LHCN-M2 (cell line): ENCODE data around the gene RBM5. TPM values are rescaled to one million over a fixed set of nuclear protein-coding genes. Genes with fewer than 3 reads are reported as not detected.

ENCODE experiments used
- DNase-seq: peaks from one replicate; pipeline ENCODE4 v3.0.0-alpha.2; 2012; ENCODE audit warnings: low read depth
- total RNA-seq: library from RNA; depleted of rRNA; stranded (reverse); fragments of >200 nt; gene quantifications from 2 replicates; pipeline ENCODE4 v1.2.3, GENCODE V29; 2014

The RBM5 gene
- total RNA-seq, 1 experiment from 2014 or later = 100 TPM

DNA sequence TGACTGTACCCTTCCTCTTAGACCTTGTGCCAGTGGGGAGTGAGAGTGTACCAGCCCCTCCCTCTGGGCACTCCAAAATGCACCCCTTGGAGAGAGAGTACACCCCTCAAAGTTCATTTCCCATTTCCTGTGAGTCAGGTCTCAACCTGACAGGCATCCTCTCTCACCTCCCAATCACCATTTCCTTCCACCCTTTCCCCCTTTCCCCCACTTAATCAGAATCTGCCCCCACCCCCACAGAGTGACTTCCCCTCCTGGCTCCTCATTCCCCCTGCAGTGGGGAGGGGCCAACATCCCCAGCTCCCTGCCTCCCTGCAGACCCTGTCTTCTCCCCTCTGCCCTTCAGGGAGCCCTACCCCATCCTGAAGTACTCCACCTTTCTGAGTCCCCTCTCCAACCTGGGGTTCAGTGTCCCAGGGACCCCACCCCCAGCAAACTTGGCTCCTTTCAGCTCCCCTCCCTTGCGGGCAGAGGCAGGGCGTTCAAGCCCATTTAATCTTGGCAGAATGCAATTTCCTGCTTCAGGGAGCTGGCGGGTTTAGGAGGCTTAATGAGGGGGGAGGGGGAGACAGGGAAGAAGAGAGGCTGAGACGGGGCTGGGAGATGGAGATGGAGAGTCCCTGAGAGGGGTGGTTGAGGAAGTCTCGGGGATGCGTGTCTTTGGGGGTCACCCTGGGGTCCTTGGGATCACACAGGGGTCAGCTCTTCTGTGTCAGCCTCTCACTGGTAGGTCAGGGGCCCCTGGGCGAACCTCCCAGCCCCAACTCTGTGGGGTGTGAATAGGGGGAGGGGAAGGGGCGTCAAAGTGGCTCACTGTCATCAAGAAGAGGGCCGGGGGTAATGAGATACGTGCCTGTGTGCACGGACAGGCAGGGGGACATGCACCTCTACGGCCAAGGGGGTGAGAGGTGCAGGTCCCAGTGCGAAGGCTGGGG is 49.8 kb downstream of the RBM5 start:
- no peak for DNase-seq

DNA sequence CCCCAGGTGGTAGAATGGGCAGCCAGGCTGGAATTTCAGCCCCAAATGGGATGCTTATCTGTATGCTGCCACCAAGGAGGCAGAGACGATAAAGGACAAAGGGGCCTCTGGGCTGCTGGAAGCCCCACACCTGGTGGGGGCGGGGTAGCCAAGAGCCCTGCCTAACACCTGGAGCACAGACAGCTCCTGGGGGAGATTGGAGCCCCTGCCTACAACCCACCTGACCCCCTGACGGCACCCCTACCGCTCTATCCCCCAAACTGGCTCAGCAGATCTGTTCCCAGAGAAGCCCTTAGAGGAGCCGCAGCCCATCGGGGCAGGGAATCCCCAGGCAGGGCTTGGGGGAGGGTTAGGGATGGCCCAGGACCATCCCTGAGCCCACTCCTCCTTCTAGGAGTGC is 50.6 kb downstream of the RBM5 start:
- no peak for DNase-seq

DNA sequence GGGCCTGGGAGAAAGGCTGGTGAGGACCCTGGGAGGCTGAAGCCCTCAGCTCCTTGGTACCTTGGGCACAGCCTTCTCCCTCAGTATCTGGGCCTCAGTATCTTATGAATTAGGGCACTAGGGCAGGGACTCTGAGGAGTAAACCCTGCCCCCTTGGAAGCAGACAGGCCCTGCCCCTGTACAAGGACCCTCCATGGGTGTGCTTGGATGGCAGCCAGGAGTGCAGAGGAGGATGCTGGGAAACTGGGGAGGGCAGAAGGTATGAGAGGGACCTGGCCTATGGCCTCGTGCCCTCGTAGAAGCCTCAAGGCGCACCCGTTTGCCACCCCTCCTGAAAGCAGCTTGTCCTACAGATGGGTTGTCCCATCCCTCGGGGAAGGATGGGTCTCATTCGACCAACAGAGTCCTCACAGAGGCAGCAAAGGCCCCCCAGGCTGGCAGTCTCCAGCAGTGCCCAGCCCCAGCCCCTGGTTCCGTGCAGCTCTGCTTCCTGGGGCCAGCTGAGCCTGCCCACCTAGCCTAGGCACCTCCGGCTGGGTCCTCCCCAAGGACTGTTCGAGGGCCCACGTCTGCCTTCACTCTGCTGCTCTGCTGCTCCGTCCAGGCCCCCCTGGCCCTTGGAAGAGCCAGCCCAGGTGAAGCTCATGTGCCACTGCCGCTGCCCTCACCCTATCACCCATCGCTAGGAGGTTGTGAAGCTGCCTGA is 51.2 kb downstream of the RBM5 start:
- DNase-seq = no peak

DNA sequence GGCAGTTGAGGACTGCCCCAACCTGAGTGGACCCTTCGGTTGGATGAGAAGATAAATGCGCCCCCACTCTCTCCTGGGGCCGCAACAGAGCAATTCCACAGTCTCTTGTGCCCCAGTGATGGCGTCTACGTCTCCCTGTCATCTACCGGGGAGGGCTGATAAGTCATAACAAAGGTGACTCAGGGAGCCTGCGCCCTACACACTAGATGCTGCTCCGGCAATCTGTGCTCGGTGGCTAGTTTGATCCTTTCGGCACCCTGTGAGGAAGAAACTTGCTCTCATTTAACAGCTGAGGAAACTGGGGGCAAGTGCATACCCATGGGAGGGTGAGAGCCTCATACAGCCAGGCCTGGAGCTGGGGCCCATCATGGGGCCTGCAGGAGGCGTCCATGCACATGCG is 52.3 kb downstream of the RBM5 start:
- DNase-seq = no peak

DNA sequence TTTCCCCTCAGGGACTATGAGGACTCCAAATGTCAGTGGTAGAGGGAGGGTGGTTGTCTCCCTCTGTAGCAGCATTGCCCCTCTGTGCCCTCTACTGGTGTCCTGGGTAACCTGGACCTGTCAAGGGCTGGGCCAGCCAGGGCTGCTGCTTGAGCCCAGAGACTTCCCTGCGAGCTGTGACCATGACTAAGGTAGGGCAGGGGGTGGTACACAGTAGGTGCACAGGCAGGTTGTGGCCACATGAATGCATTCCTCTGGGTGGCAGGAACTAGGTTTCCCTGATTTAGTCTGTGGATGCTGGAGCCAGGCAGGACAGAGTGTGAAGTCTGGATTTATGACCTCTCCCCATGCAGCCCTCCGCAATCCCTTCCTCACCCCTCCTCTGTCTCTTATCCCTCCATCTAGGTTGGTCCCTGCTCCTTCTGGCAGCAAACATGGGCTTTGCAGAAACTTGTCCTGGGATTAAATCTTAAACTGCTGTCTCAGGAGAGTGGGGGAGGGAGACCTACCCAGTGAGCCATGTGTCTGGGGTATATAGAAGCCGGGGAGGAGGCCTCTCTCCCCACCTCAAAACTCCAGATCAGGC is 57.7 kb downstream of the RBM5 start:
- no peak for DNase-seq

DNA sequence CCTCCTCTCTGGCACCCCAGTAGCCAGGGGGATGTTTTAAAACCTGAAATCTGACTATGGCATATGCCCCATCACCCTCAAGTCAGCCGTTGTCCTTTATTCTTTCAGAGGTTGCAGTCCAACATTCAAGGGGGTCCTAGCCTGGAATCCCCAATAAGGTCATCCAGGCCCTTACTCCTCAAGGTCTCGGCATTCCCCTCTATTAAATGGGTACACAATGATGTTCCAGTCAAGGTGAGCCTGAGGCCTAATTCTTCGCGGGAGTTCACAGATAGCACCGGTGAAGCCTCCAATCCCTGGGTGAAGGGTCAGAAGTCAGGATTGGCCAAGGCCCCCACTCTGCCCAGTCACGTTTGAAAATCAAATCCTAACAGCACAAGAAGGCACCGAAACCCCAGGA is 58.3 kb downstream of the RBM5 start:
- no peak for DNase-seq

DNA sequence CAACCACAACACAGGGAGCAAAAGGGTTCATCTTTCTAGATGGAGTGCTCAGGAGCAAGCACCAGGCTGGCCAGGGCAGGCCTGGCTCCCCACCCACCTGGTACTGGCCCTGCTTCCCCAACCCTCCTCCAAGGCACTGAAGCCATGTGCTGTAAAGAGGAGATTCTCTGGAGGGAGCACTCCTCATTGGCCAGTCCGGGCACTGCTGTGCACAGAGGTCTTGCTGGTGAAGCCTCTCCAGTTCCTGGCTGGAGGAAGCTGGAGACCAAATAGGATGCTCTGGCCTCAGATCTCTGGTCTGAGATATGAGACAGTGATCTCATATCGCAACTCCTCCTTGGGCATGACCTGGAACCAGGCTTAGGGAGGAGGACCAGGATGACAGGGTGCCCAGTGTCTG is 58.7 kb downstream of the RBM5 start:
- DNase-seq = no peak

DNA sequence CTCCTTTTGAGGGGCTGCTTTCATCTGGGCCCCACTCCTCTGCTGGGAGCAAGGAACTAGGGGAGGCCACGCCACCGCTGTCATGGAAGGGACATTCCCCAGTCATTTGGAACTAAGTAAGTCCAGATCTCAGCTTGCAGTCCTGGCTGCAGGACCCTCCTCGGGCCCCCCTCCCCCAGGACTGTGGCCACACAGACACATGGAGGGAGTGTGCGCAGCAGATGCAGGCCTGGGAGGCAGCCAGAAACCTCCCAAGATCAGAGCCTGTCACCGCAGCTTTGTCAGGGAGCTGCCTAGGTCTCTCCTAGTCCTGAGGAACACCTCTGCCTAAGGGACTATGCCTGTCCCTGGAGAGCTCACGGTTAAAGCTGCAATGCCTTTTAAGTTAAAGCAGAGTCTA is 59.1 kb downstream of the RBM5 start:
- DNase-seq = no peak

DNA sequence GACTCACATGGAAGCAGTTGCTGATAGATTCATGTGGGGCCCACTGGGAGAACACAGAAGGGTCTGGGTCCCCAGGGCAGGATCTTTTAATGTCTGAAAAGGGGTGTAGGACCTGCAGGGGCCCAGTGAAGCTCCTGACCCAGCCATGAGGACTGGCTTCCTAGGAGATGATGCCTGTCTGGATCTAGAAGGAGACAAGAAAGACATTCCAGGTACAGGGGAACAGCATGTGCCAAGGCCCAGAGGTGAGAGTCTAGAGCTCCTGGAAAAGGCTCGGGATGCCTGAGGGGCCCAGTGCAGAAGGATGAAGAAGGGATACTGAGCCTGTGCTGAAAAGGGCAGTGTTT is 61.7 kb downstream of the RBM5 start:
- DNase-seq = no peak

DNA sequence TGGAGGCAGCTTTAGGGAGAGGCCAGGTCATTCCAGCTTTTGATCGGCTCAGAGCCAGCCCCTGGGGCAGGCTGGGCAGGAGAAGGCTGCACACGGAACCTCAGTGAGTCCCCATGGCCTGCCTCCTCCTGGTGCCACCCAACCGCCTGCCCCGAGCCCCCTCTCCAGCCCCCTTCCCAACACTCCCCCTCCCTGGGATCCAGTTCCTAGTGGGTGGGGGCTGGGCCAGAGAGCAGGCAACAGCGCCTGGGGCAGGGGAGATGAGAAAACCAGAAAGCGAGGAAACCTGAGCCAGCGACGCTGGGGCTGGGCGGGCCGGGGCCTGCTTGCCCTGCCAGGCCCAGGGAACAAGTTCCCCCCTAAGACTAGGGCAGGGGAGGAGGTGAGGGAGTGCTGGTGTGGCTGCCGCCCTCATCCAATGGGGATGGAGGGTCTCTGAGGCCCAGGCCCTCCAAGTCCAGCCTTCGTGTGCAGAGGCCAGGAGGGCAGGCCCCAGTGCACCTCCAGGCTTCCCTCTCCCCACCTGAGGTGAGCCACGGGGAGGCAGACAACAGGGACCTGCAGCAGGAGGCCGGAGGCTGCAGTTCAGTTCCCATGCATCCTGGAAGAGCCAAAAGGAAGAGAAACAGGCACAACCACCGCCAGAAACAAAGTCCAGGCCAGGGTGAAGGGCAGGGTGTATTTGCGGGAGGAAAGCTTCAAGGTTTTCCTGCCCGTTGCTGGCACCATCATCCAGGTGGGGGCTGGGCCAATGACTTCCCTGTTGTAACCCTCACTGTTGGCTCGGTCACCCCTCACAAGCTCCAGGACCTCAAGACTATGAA is 62.4 kb downstream of the RBM5 start:
- DNase-seq = no peak

DNA sequence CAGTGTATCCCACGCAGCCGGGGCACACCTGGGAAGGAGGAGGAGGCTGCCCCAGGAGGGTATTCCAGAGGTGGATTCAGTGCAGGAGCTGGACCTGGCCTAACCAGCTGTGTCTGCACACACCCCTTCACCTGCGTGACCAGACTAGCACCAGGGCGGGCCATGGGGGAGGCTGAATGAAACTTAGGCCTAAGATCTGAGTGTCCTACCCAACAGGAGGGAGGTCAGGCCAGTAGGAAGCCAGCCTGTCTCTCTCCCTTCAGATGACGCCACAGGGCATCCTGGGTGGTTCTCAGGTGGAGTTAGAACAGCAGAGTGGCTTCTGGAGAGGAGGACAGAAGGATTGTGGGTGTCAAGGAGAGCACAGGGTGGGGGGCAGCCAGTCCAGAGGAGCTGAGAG is 63.0 kb downstream of the RBM5 start:
- DNase-seq = no peak

DNA sequence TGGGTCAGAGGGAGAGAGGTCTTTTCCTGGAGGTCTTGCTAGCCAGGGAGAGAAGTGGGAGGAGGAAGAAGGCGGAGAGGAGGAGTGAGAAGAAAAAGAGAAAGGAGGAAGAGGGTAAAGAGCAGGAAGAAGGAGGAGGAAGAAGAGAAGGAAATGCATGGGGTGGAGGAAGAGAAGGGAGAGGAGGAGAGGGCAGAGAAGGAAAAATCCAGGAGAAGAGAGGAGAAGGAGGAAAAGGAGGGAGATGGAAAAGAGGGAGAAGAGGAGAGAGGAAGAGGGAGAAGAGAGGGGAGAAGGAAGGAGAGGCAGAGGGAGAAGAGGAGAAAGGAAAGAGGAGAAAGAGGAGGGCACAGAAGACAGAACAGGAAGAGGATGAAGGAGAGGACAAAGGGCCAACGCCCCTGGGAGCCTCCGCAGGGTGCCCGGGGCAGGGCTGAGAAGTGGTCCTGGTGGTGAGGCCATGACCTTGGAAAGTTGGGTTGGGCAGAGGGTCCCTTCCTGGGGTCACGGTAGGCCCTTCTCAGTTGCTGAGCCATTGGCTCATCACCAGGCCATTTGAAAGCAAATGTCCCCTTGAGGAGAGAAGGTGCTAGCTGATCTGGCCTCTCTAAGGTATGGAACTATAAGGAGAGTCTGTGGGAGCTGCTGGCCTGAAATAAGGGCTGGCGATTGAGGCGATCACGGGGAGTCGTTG is 65.2 kb downstream of the RBM5 start:
- DNase-seq = no peak

DNA sequence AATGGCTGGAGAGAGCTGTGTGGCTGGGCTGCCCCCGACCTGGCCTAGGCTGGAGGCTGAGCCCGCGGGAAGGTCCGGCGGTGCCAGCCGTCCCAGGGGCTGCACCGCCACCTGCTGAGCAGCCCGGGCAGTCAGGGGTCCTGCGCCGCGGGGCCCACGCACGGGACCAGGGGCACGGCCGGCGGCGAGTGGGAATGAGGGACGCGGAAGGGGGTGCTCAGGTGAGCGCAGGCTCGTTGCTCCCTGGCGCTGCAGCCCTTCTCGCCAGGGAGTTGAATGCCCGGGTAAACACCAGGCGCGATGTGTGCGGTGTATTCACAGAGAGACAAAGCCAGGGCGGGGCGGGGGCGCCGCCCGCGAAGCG is 65.7 kb downstream of the RBM5 start:
- DNase-seq = no peak

DNA sequence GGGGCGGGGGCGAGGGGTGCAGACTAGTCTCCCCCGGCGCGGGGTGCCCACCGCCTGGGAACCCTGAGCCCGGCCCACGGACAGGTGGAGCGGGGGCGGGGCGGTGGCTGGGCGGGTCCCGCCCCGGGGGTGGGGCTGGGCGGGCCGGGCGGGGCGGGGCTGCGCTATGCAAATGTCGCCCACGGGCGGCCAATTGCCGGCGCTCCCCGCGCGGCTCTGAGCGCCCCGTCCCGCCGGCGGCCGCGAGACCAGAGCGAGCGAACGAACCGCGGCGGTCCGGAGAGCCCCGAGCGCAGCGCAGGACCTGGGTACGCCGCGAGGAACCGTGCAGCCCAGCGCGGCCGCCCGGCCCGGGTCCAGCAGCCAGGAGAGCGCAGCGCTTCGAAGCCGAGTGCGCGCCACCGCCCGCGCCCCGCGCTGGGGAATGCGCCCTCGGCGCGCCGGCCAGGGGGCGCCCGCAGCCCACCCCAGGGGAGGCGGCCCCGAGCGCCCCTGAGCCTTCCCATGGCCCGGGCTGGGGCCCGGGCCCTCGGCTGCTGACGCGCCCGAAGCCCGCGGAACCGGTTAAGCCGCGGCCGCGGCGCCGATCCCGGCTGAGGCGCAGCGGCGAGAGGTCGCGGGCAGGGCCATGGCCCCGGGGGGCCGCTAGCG is 66.2 kb downstream of the RBM5 start, which contains the start of gene SEMA3F:
Gene SEMA3F (plus strand): TSS at position 485 of the 651 bp plus-strand sequence. CDS start 4,299 bp downstream, outside the sequence.
- DNase-seq = peak; percentile 36

DNA sequence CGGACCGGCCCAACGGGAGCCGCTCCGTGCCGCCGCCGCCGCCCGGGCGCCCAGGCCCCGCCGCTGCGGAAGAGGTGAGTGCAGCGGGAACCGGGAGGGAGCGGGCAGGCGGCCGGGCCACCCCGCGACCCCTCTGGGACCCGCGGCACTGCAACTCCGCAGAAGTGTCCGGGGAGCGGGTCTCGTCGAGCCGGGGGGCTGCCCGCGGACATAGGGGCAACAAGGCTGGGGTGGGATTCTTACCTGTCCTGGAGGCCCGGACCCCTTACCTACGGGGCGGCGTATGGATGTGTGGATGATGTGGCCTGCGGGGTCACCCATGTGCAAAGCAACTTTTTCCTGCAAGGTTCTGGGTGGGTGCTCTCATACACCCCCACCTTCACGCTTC is 66.8 kb downstream of the RBM5 start:
- no peak for DNase-seq

DNA sequence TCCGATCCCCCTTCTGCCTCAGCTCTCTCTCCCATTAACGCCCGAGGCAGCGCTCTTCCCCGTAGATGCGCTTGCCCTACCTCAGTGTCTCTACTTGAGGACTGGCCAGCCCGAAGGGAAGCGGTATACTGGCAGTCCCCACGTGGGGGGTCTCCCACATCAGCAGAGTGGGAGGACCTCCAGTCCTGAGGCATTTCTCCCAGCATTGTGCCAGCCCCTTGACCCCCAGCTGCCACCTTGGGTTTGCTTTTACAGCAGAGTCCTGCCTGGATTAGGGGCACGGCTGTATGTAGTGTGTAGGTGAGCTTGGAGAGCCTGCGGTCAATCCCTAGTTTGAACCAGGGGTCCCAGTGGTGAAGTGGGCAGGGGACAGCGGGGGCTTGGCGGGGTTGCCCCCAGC is 67.2 kb downstream of the RBM5 start:
- no peak for DNase-seq

DNA sequence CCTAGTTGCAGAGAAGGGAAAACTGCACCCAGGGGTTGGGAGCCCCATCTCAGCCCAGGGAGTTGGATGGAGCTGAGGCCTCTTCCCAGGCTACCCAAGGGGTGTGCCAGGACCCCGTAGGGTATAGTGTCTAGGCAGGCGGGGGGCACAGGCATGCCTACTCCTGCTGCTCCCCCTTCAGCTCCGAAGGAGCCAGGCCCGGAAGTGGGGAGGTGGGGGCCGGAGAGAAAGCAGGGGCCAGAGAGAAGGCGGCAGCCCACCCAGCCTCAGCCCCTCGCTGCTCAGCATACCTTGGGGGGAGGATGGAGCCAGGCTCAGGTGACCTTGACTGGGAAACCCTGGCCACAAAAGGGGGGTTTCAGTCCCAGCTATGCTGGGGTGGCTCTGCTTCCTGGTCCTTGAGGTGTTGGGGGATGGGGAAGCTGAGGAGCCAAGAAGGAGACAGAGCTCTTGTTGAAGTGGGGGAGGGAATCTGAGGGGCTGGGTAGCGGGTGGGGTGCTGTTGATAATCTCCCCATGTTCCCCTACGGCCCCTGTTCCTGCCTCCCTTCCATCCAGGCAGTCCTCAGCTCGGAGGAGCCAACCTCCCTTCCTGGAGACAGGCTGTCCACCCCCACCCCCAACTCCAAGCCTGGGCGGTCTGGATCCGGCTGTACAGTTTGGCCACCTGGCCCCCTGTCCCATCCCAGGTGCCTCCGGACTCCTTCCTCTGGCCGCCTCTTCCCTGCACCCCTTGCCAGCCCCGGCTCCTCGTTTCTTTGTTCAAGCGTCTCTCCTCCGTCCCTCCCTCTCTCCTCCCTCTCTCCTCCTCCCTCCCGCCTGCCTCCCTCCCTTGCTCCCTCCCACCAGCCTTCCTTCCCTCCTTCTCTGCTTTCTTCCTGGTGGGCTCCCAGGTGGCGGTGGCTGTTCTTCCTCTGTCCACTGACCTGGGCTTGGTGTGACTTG is 68.1 kb downstream of the RBM5 start:
- DNase-seq = no peak

DNA sequence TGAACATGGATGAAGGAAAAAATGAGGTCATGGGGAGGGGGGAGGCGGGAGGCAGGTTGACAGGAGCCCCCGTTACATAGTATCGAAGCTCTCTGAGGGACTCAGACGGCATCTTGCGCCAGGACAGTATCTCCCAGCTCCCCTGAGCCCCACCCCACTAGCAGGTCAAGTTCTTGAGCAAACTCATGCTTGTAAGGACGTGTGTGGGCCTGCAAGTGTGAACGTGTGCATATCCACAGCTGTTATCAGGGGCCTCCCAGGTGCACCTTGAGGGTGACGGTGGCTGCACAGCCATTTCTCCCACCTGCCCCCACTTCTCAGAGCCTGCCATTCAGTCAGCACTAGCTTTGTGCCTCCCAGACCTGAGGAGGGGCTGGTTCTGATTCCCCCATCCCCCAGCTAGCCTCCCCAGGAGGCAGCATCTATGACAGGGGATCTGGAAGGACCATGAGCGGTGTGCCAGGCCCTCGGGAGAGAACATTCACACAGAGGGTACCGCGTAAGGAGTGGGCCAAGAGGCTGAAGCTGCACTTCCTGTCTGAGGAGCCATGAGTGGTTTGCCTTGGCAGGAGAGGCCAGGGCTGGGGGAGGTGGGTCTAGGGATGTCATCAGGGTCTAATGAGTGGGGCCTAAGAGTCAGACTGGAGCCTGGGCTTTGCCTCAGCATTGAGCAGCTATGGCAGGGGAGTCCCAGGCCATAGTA is 69.3 kb downstream of the RBM5 start:
- DNase-seq = no peak
